Mesendoderm (in vitro differentiated cells): ENCODE results near the gene ZNRF1.

Experiments used
- DNase-seq: peaks from one replicate; pipeline ENCODE4 v3.0.0; 2013
- H2AK5ac ChIP-seq: 2 replicates; pipeline ENCODE4 v1.6.1; 2013; ENCODE audit warnings: low read length, inconsistent platforms
- H2BK120ac ChIP-seq: 2 replicates; pipeline ENCODE4 v1.6.1; 2013; ENCODE audit warnings: low read depth, mild to moderate bottlenecking, low read length, moderate library complexity, mixed read lengths
- H2BK15ac ChIP-seq: replicated peaks from 2 replicates; pipeline ENCODE4 v1.6.1; 2013; ENCODE audit warnings: low read depth, mild to moderate bottlenecking, moderate library complexity
- H2BK5ac ChIP-seq: 2 replicates; pipeline ENCODE4 v1.6.1; 2013; ENCODE audit warnings: low read length, inconsistent platforms
- H3K18ac ChIP-seq: 2 replicates; pipeline ENCODE4 v1.6.1; 2013; ENCODE audit warnings: mild to moderate bottlenecking, low read length, mixed read lengths
- H3K23ac ChIP-seq: one replicate; pipeline ENCODE4 v1.6.1; 2013; ENCODE audit warnings: low read length
- H3K27ac ChIP-seq: 2 replicates; pipeline ENCODE4 v1.5.1; 2013; ENCODE audit warnings: low read depth, mild to moderate bottlenecking, inconsistent platforms, low read length, moderate library complexity
- H3K27me3 ChIP-seq: 2 replicates; pipeline ENCODE4 v1.6.1; 2013; ENCODE audit warnings: low read length, control low read depth, mild to moderate bottlenecking, inconsistent platforms; ENCODE audit not compliant: insufficient read depth, poor library complexity
- H3K36me3 ChIP-seq: 2 replicates; pipeline ENCODE4 v1.6.1; 2013; ENCODE audit warnings: low read length, inconsistent platforms; ENCODE audit not compliant: control insufficient read depth, insufficient read depth
- H3K4ac ChIP-seq: one replicate; pipeline ENCODE4 v1.6.1; 2013; ENCODE audit warnings: low read depth, mild to moderate bottlenecking, low read length, moderate library complexity
- H3K4me1 ChIP-seq: 2 replicates; pipeline ENCODE4 v1.6.1; 2013; ENCODE audit warnings: low read depth, low read length, inconsistent platforms; ENCODE audit not compliant: control insufficient read depth
- H3K4me2 ChIP-seq: 2 replicates; pipeline ENCODE4 v1.6.1; 2013; ENCODE audit warnings: low read length
- H3K4me3 ChIP-seq: 2 replicates; pipeline ENCODE4 v1.5.1; 2013; ENCODE audit warnings: mild to moderate bottlenecking, low read length
- H3K56ac ChIP-seq: one replicate; pipeline ENCODE4 v1.6.1; 2013; ENCODE audit warnings: low read length
- H3K79me1 ChIP-seq: 2 replicates; pipeline ENCODE4 v1.6.1; 2013; ENCODE audit warnings: low read length, inconsistent platforms
- H3K79me2 ChIP-seq: 2 replicates; pipeline ENCODE4 v1.6.1; 2013; ENCODE audit warnings: mild to moderate bottlenecking, low read length; ENCODE audit not compliant: control insufficient read depth, insufficient read depth
- H3K9ac ChIP-seq: 2 replicates; pipeline ENCODE4 v1.6.1; 2013; ENCODE audit warnings: low read length, inconsistent platforms
- H4K5ac ChIP-seq: one replicate; pipeline ENCODE4 v1.6.1; 2013; ENCODE audit warnings: low read length
- H4K8ac ChIP-seq: one replicate; pipeline ENCODE4 v1.6.1; 2013; ENCODE audit warnings: low read depth, mild to moderate bottlenecking, control low read depth, low read length, moderate library complexity
- WGBS: extraction: QIAGEN DNeasy Blood & Tissue Kit; methylation state at CpG from one replicate; pipeline ENCODE4 v1.1.7; 2013; ENCODE audit warnings: low lambda C conversion rate, missing lambda C conversion rate; ENCODE audit not compliant: insufficient coverage; ENCODE audit errors: extremely low coverage; 5-methylcytosine and 5-hydroxymethylcytosine counted together

The ZNRF1 gene

GRCh38 chr16:75086281-75086680 is 87.5 kb downstream of the ZNRF1 start:
- Histone ChIP-seq H3K79me1 (peaks cover 49% of the 10 kb centered on the region), H4K5ac (no peak overlapping the region), H2BK120ac (no peak overlapping the region), H2BK5ac (no peak overlapping the region), H3K27ac (no peak overlapping the region), H4K8ac (no peak overlapping the region), H3K9ac (no peak overlapping the region), H3K4me3 (no peak overlapping the region), H3K4me2 (no peak overlapping the region), H3K36me3 (no peaks in the 10 kb centered on the region), H2AK5ac (no peak overlapping the region), H3K4ac (no peak overlapping the region), H3K18ac (no peak overlapping the region), H2BK15ac (no peak overlapping the region), H3K23ac (no peak overlapping the region), H3K27me3 (no peaks in the 10 kb centered on the region), H3K4me1 (peaks cover 7% of the 10 kb centered on the region), H3K79me2 (peaks cover 40% of the 10 kb centered on the region), H3K56ac (no peak overlapping the region)
- no peak for DNase-seq
- WGBS: no CpG with 5 or more reads among the region's 1 CpG

DNA sequence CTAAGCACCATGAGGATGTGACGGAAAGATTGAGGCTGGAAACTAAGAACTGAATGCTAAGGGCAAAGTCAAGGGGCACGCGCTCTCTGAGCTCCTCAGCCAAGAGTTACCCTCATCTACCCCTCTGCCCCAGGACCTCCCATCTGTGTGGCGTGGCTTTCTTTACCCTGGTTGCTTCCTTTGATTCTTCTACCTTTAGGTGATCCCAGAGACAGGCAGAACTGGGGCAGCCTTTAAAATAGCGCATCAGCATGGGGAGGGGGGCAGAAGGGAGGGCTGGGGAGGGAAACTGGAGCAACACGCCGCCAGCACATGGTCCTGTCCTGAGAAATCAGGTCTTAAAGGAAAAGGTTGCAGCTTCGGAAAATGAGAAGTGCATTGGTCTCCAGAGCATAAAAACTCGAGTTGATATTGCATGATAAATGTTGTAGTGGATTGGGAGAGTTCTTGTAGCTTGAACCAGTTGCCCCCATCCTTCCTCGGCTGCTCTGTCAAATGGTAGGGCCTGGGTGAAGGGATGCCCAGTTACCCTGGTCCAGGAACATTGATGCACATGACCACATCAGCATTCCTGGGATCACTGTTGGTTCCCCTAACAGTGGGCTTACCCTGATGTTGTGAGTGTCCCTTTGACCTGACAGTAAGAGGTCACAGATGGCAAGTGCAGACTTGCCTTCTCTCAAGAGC is 88.0 kb downstream of the ZNRF1 start:
- Histone ChIP-seq H3K79me2 (peaks cover 36% of the 10 kb centered on the region), H3K23ac (no peak overlapping the region), H3K79me1 (peaks cover 44% of the 10 kb centered on the region), H2AK5ac (no peak overlapping the region), H3K18ac (no peak overlapping the region), H3K56ac (peak overlapping the region; percentile 30), H3K27ac (no peak overlapping the region), H3K4me1 (peaks cover 7% of the 10 kb centered on the region), H2BK120ac (no peak overlapping the region), H3K36me3 (no peaks in the 10 kb centered on the region), H4K8ac (no peak overlapping the region), H3K4me2 (no peak overlapping the region), H3K4me3 (no peak overlapping the region), H3K9ac (peak overlapping the region; percentile 4), H3K27me3 (no peaks in the 10 kb centered on the region), H2BK15ac (no peak overlapping the region), H2BK5ac (no peak overlapping the region), H3K4ac (no peak overlapping the region), H4K5ac (no peak overlapping the region)
- no CpG with 5 or more reads among the region's 10 CpGs for WGBS
- no peak for DNase-seq

DNA sequence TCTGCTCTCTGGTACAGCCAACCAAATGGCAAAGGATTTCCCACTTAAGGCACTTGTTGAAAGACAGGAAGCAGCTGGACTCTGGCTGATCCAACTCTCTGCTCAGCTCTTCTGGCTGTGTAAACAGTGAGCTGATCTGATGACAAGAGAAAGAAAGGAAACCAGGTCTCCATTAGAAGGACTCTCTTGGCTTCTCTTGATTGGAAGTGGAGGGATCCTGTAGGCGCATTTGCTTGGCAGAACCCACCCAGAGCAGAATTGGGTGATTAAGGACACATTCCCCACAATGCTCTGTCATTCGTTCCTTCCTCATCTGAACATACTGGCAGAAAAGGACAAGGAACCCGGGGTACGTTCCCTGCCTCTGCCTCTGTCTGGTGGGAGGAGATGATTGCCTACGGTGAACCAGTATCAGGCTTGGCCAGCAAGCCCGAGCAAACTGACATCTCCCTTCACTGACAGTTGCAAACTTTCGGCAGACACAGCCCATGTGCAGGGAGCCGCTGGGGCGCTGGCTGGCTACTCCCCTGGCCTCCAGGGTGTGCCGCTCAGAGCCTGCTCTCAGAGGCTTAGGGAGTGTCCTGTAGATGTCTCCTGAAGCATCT is 88.7 kb downstream of the ZNRF1 start:
- Histone ChIP-seq H3K36me3 (no peaks in the 10 kb centered on the region), H3K4me3 (no peak overlapping the region), H4K8ac (no peak overlapping the region), H2BK15ac (no peak overlapping the region), H3K27me3 (no peaks in the 10 kb centered on the region), H3K27ac (no peak overlapping the region), H3K23ac (no peak overlapping the region), H3K4ac (no peak overlapping the region), H3K18ac (no peak overlapping the region), H4K5ac (no peak overlapping the region), H3K79me1 (peaks cover 38% of the 10 kb centered on the region), H3K9ac (no peak overlapping the region), H3K4me2 (no peak overlapping the region), H3K56ac (peak overlapping the region; percentile 30), H2BK120ac (no peak overlapping the region), H2BK5ac (no peak overlapping the region), H3K79me2 (peaks cover 31% of the 10 kb centered on the region), H2AK5ac (no peak overlapping the region), H3K4me1 (peaks cover 7% of the 10 kb centered on the region)
- DNase-seq: no peak
- no CpG with 5 or more reads among the region's 10 CpGs for WGBS

DNA sequence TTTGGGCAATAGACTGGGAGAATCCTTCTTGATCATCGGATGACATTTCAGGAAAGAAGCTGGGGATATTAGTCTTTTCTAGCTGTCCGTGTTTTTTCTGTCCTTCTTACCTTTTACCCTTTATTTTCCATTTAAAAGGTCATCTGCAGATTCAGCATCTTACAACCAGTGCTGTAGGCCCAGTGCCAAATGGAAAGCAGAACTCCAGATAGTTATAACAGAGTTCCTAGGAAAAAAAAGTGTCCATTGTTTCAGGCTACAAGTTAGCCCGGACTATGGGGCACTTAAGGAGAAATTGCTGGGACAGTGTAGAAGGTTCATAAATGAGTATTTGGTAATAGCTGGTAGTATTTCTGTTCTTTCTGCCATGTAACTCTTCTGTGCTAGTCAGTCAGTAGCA is 89.4 kb downstream of the ZNRF1 start:
- WGBS: no CpG with 5 or more reads among the region's 3 CpGs
- no peak overlapping the region for H4K8ac ChIP-seq
- H3K4ac ChIP-seq: no peak overlapping the region
- no peak overlapping the region for H2BK120ac ChIP-seq
- H3K27ac ChIP-seq: no peak overlapping the region
- no peaks in the 10 kb centered on the region for H3K36me3 ChIP-seq
- H3K27me3 ChIP-seq: no peaks in the 10 kb centered on the region
- H3K4me1 ChIP-seq: peaks cover 7% of the 10 kb centered on the region
- no peak overlapping the region for H3K18ac ChIP-seq
- no peak for DNase-seq
- H2AK5ac ChIP-seq: no peak overlapping the region
- no peak overlapping the region for H3K56ac ChIP-seq
- no peak overlapping the region for H2BK5ac ChIP-seq
- no peak overlapping the region for H3K4me2 ChIP-seq
- H3K79me1 ChIP-seq: peaks cover 38% of the 10 kb centered on the region
- H3K79me2 ChIP-seq: peaks cover 31% of the 10 kb centered on the region
- no peak overlapping the region for H3K4me3 ChIP-seq
- H3K9ac ChIP-seq: no peak overlapping the region
- H2BK15ac ChIP-seq: no peak overlapping the region
- no peak overlapping the region for H3K23ac ChIP-seq
- H4K5ac ChIP-seq: no peak overlapping the region

- Histone ChIP-seq H3K79me1 (peaks cover 34% of the 10 kb centered on the region), H3K56ac (no peak overlapping the region), H3K27me3 (no peaks in the 10 kb centered on the region), H3K23ac (no peak overlapping the region), H3K36me3 (no peaks in the 10 kb centered on the region), H3K79me2 (peaks cover 29% of the 10 kb centered on the region), H3K4me1 (peaks cover 7% of the 10 kb centered on the region), H4K8ac (no peak overlapping the region), H2BK15ac (no peak overlapping the region), H3K9ac (no peak overlapping the region), H3K4me3 (no peak overlapping the region), H3K27ac (no peak overlapping the region), H3K18ac (no peak overlapping the region), H3K4me2 (no peak overlapping the region), H2BK5ac (no peak overlapping the region), H4K5ac (no peak overlapping the region), H2BK120ac (no peak overlapping the region), H2AK5ac (no peak overlapping the region), H3K4ac (no peak overlapping the region)
- WGBS: no CpG with 5 or more reads among the region's 8 CpGs
- no peak for DNase-seq
These were observed 90.1 kb downstream of the ZNRF1 start for GRCh38 chr16:75088934-75089333.
